ENCODE results near the gene ZDHHC8. TPM values are rescaled to one million over a fixed set of nuclear protein-coding genes. Genes with fewer than 3 reads are reported as not detected.
"Not testable (repeated sequence)": the region's sequence is repeated elsewhere in the genome, so short reads cannot be mapped to it uniquely, and the experiment has no call there.

The ZDHHC8 gene
- total RNA-seq, 1 donor from 2014 or later = 88.0 TPM

GRCh38 chr22:20159076-20159475 lies 27.5 kb downstream of the ZDHHC8 start:
- intact Hi-C loops (cut with DNase I) = loop anchor here (5.0 kb wide), 1 partner anchor 128 kb away; no protein-coding TSS in a partner anchor

GRCh38 chr22:20159531-20159930 lies 27.9 kb downstream of the ZDHHC8 start:
- not testable (repeated sequence) for H3K36me3 ChIP-seq, DNase-seq, H3K27ac ChIP-seq, H3K9me3 ChIP-seq, H3K27me3 ChIP-seq, H3K4me3 ChIP-seq, H3K4me1 ChIP-seq, ATAC-seq
- intact Hi-C loops (cut with DNase I) = loop anchor here (5.0 kb wide), 1 partner anchor 128 kb away; no protein-coding TSS in a partner anchor

More at GRCh38 chr22:20159076-20159475, 27.5 kb downstream of the ZDHHC8 start:
- ATAC-seq = no peak
- H3K4me3 ChIP-seq = no peak overlapping the region
- TF ChIP-seq, protein P1, sequence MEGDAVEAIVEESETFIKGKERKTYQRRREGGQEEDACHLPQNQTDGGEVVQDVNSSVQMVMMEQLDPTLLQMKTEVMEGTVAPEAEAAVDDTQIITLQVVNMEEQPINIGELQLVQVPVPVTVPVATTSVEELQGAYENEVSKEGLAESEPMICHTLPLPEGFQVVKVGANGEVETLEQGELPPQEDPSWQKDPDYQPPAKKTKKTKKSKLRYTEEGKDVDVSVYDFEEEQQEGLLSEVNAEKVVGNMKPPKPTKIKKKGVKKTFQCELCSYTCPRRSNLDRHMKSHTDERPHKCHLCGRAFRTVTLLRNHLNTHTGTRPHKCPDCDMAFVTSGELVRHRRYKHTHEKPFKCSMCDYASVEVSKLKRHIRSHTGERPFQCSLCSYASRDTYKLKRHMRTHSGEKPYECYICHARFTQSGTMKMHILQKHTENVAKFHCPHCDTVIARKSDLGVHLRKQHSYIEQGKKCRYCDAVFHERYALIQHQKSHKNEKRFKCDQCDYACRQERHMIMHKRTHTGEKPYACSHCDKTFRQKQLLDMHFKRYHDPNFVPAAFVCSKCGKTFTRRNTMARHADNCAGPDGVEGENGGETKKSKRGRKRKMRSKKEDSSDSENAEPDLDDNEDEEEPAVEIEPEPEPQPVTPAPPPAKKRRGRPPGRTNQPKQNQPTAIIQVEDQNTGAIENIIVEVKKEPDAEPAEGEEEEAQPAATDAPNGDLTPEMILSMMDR (IDR thresholded peaks at IDR 0.05) = no peak
- no peaks in the 10 kb centered on the region for H3K36me3 ChIP-seq
- H3K27ac ChIP-seq = no peak overlapping the region
- H3K9me3 ChIP-seq = no peaks in the 10 kb centered on the region
- no peak for DNase-seq
- H3K27me3 ChIP-seq = no peaks in the 10 kb centered on the region
- H3K4me1 ChIP-seq = no peaks in the 10 kb centered on the region

- Histone ChIP-seq H3K9me3 (no peaks in the 10 kb centered on the region), H3K27me3 (no peaks in the 10 kb centered on the region), H3K36me3 (no peaks in the 10 kb centered on the region), H3K4me3 (no peak overlapping the region), H3K4me1 (no peaks in the 10 kb centered on the region), H3K27ac (no peak overlapping the region)
- intact Hi-C loops (cut with DNase I) = no loop called here
- TF ChIP-seq, protein P1 (IDR thresholded peaks at IDR 0.05) = no peak
- no peak for ATAC-seq
- no peak for DNase-seq
Observed at GRCh38 chr22:20160041-20160440, 28.4 kb downstream of the ZDHHC8 start.

- no peaks in the 10 kb centered on the region for H3K9me3 ChIP-seq
- H3K27me3 ChIP-seq = no peaks in the 10 kb centered on the region
- ATAC-seq = no peak
- intact Hi-C loops (cut with DNase I) = no loop called here
- no peaks in the 10 kb centered on the region for H3K36me3 ChIP-seq
- TF ChIP-seq, protein P1 (IDR thresholded peaks at IDR 0.05) = no peak
- no peak overlapping the region for H3K4me3 ChIP-seq
- H3K27ac ChIP-seq = no peak overlapping the region
- H3K4me1 ChIP-seq = no peaks in the 10 kb centered on the region
- DNase-seq = no peak
Observed at GRCh38 chr22:20164863-20165262, 33.3 kb downstream of the ZDHHC8 start.

GRCh38 chr22:20165421-20165820 lies 33.8 kb downstream of the ZDHHC8 start:
- H3K4me1 ChIP-seq = no peaks in the 10 kb centered on the region
- no peak overlapping the region for H3K27ac ChIP-seq
- H3K36me3 ChIP-seq = no peaks in the 10 kb centered on the region
- intact Hi-C loops (cut with DNase I) = no loop called here
- no peak for DNase-seq
- no peak overlapping the region for H3K4me3 ChIP-seq
- no peak for ATAC-seq
- H3K9me3 ChIP-seq = no peaks in the 10 kb centered on the region
- H3K27me3 ChIP-seq = no peaks in the 10 kb centered on the region
- TF ChIP-seq, protein P1 (IDR thresholded peaks at IDR 0.05) = no peak

GRCh38 chr22:20165913-20166312 lies 34.3 kb downstream of the ZDHHC8 start:
- ATAC-seq (no peak), DNase-seq (no peak)
- Histone ChIP-seq H3K4me3 (no peak overlapping the region), H3K27me3 (no peaks in the 10 kb centered on the region), H3K4me1 (no peaks in the 10 kb centered on the region), H3K27ac (no peak overlapping the region), H3K9me3 (no peaks in the 10 kb centered on the region), H3K36me3 (no peaks in the 10 kb centered on the region)
- intact Hi-C loops (cut with DNase I) = no loop called here
- TF ChIP-seq, protein P1 (IDR thresholded peaks at IDR 0.05) = no peak

All from upper lobe of right lung (tissue), 1 donor.